OCI-LY7 (cell line): ENCODE data around the gene SMKR1. TPM values are rescaled to one million over a fixed set of nuclear protein-coding genes. Genes with fewer than 3 reads are reported as not detected.

ENCODE experiments used
- BruUV-seq: library from RNA; stranded (reverse); fragments of 400-500 nt; replicated peaks from 2 replicates; lab custom pipeline; 2021; lab: Mats Ljungman, UMichigan
- CTCF ChIA-PET: fragments of 300-600 bp; sonication (Branson Sonifier 250); formaldehyde crosslinking; loops from one replicate; lab custom pipeline; 2022; ENCODE audit warnings: antibody characterized with exemption; ENCODE audit not compliant: unreplicated experiment; lab: Charles Lee
- POLR2A ChIA-PET: fragments of 300-600 bp; sonication (Branson Sonifier 250); formaldehyde crosslinking; loops from one replicate; lab custom pipeline; 2022; ENCODE audit warnings: antibody characterized with exemption; lab: Charles Lee
- DNase-seq: peaks from one replicate; pipeline ENCODE4 v3.0.0-alpha.2; 2015; ENCODE audit warnings: low spot score
- H2AFZ ChIP-seq: fragments of 200-600 bp; sonication (generic), shearing (Covaris generic); 2 replicates; pipeline ENCODE4 v1.6.1; 2014; ENCODE audit warnings: mild to moderate bottlenecking, antibody characterized with exemption, low read length, moderate library complexity
- H3K27ac ChIP-seq: fragments of 200-600 bp; sonication (generic); 2 replicates; pipeline ENCODE4 v1.5.1; 2014; ENCODE audit warnings: mixed run types, low read depth, mild to moderate bottlenecking, moderate library complexity, low read length, inconsistent platforms; ENCODE audit not compliant: poor library complexity, severe bottlenecking
- H3K36me3 ChIP-seq: fragments of 200-600 bp; sonication (generic); 2 replicates; pipeline ENCODE4 v1.6.1; 2014; ENCODE audit warnings: mild to moderate bottlenecking, antibody characterized with exemption, low read length, moderate library complexity, mixed read lengths; ENCODE audit not compliant: insufficient read depth
- H3K4me1 ChIP-seq: fragments of 200-600 bp; sonication (generic); 2 replicates; pipeline ENCODE4 v1.5.1; 2014; ENCODE audit warnings: mild to moderate bottlenecking, low read length; ENCODE audit not compliant: insufficient read depth, poor library complexity, severe bottlenecking
- H3K4me2 ChIP-seq: fragments of 200-600 bp; sonication (generic); 2 replicates; pipeline ENCODE4 v1.6.1; 2014; ENCODE audit warnings: mild to moderate bottlenecking, low read length
- H3K4me3 ChIP-seq: fragments of 200-600 bp; sonication (generic); 2 replicates; pipeline ENCODE4 v1.5.1; 2014; ENCODE audit warnings: mild to moderate bottlenecking, low read depth, low read length; ENCODE audit not compliant: poor library complexity, severe bottlenecking
- H3K79me2 ChIP-seq: fragments of 200-600 bp; sonication (generic); 2 replicates; pipeline ENCODE4 v1.6.1; 2016; ENCODE audit warnings: low read depth, mild to moderate bottlenecking, low read length, moderate library complexity, mixed read lengths; ENCODE audit not compliant: insufficient read depth
- H3K9me2 ChIP-seq: fragments of 200-600 bp; sonication (generic); 2 replicates; pipeline ENCODE4 v1.6.1; 2016; ENCODE audit warnings: mild to moderate bottlenecking, low read length, mixed read lengths; ENCODE audit not compliant: insufficient read depth
- H3K9me3 ChIP-seq: fragments of 200-600 bp; sonication (generic); 2 replicates; pipeline ENCODE4 v1.6.1; 2014; ENCODE audit warnings: mild to moderate bottlenecking, mixed run types, low read length, mixed read lengths
- H4K20me1 ChIP-seq: fragments of 200-600 bp; sonication (generic); 2 replicates; pipeline ENCODE4 v1.6.1; 2014; ENCODE audit warnings: mild to moderate bottlenecking, antibody characterized with exemption, low read length, moderate library complexity, mixed read lengths; ENCODE audit not compliant: insufficient read depth
- CTCF ChIP-seq: fragments of 200-600 bp; sonication (generic); conservative IDR thresholded peaks from 2 replicates; pipeline ENCODE4 v1.5.1; 2014; ENCODE audit warnings: mild to moderate bottlenecking, antibody characterized with exemption, low read length, moderate library complexity, mixed read lengths
- EZH2phosphoT487 ChIP-seq: fragments of 200-600 bp; sonication (generic); IDR thresholded peaks from 2 replicates; pipeline ENCODE4 v1.6.1; 2018; ENCODE audit warnings: low read depth, borderline replicate concordance, mild to moderate bottlenecking, mixed run types, antibody characterized with exemption, low read length, moderate library complexity, mixed read lengths
- intact Hi-C: fragments of 100-400 bp; cut with micrococcal nuclease; formaldehyde crosslinking; loops from one replicate; pipeline ENCODE4 v1.10.0; 2022; ENCODE audit not compliant: unreplicated experiment
- total RNA-seq, 2 experiments: library from RNA; depleted of rRNA in 1 of 2; stranded (reverse); fragments of >200 nt in 1 of 2; shearing (Covaris generic) in 1 of 2; gene quantifications; 2 replicates each; pipeline ENCODE4 v1.2.3, GENCODE V29; 2014 to 2022

The SMKR1 gene
- total RNA-seq, 2 experiments from 2014 or later: not detected

- H4K20me1 ChIP-seq: no peaks in the 10 kb centered on the region
- ChIA-PET POLR2A (interaction anchor here (0.8 kb wide), 1 partner anchor 13 kb away, joined by 4 read pairs; no protein-coding TSS in a partner anchor), CTCF (interaction anchor here (0.6 kb wide), 1 partner anchor 8 kb away, joined by 3 read pairs; no protein-coding TSS in a partner anchor)
- H3K79me2 ChIP-seq: no peaks in the 10 kb centered on the region
- no peak overlapping the region for H3K4me3 ChIP-seq
- no TSS peak for BruUV-seq
- H3K27ac ChIP-seq: no peak overlapping the region
- no peak for DNase-seq
- H3K9me2 ChIP-seq: no peaks in the 10 kb centered on the region
- intact Hi-C loops: no loop called here
- no peaks in the 10 kb centered on the region for H3K36me3 ChIP-seq
- no peak for TF ChIP-seq EZH2phosphoT487
- no peak for TF ChIP-seq CTCF
- H3K9me3 ChIP-seq: no peaks in the 10 kb centered on the region
- H3K4me2 ChIP-seq: no peak overlapping the region
- no peak overlapping the region for H2AFZ ChIP-seq
- no peaks in the 10 kb centered on the region for H3K4me1 ChIP-seq
These were observed 12.4 kb downstream of the SMKR1 start for GRCh38 chr7:129514683-129515082.

- Histone ChIP-seq H3K9me3 (no peaks in the 10 kb centered on the region), H3K4me1 (no peaks in the 10 kb centered on the region), H2AFZ (no peak overlapping the region), H3K9me2 (no peaks in the 10 kb centered on the region), H3K79me2 (no peaks in the 10 kb centered on the region), H3K36me3 (no peaks in the 10 kb centered on the region), H3K27ac (no peak overlapping the region), H4K20me1 (no peaks in the 10 kb centered on the region), H3K4me2 (no peak overlapping the region), H3K4me3 (no peak overlapping the region)
- DNase-seq: no peak
- intact Hi-C loops: no loop called here
- CTCF ChIA-PET: no interaction called here
- POLR2A ChIA-PET: no interaction called here
- TF ChIP-seq CTCF (no peak), EZH2phosphoT487 (no peak)
- BruUV-seq: no TSS peak
These were observed 13.1 kb downstream of the SMKR1 start for GRCh38 chr7:129515381-129515780.

GRCh38 chr7:129517931-129518330 lies 15.6 kb downstream of the SMKR1 start:
- H3K79me2 ChIP-seq: no peaks in the 10 kb centered on the region
- ChIA-PET POLR2A (interaction anchor here (0.6 to 0.8 kb wide), 2 partner anchors 10 to 244 kb away, joined by 4 to 6 read pairs; no protein-coding TSS in a partner anchor), CTCF (no interaction called here)
- H3K27ac ChIP-seq: no peak overlapping the region
- H3K4me2 ChIP-seq: no peak overlapping the region
- H4K20me1 ChIP-seq: no peaks in the 10 kb centered on the region
- no peak for DNase-seq
- intact Hi-C loops: no loop called here
- no peaks in the 10 kb centered on the region for H3K36me3 ChIP-seq
- no peaks in the 10 kb centered on the region for H3K9me3 ChIP-seq
- TF ChIP-seq CTCF (no peak), EZH2phosphoT487 (no peak)
- no peak overlapping the region for H2AFZ ChIP-seq
- no TSS peak for BruUV-seq
- H3K9me2 ChIP-seq: no peaks in the 10 kb centered on the region
- H3K4me3 ChIP-seq: no peak overlapping the region
- H3K4me1 ChIP-seq: no peaks in the 10 kb centered on the region
